ENCODE results near the gene KDM7A.

The KDM7A gene

GRCh38 chr7:140068033-140068432, 108.8 kb downstream of the KDM7A start:
- H3K27me3 Mint-ChIP-seq = no peaks in the 10 kb centered on the region
- peaks cover 23% of the 10 kb centered on the region for H3K9me3 Mint-ChIP-seq
- H3K4me1 Mint-ChIP-seq (ENCODE audit: low read depth) = peaks cover 17% of the 10 kb centered on the region
- DNase-seq = no peak
- H3K27ac Mint-ChIP-seq = no peak overlapping the region
- peaks cover 9% of the 10 kb centered on the region for H3K36me3 Mint-ChIP-seq (ENCODE audit: low read depth)
- no peak overlapping the region for H3K4me3 Mint-ChIP-seq

- Mint-ChIP-seq H3K27ac (no peak overlapping the region), H3K36me3 (ENCODE audit: low read depth) (peaks cover 11% of the 10 kb centered on the region), H3K27me3 (no peaks in the 10 kb centered on the region), H3K4me1 (ENCODE audit: low read depth) (peaks cover 19% of the 10 kb centered on the region), H3K9me3 (peaks cover 23% of the 10 kb centered on the region), H3K4me3 (no peak overlapping the region)
- no peak for DNase-seq
Measured at GRCh38 chr7:140067052-140067451, 109.7 kb downstream of the KDM7A start.

- H3K27me3 Mint-ChIP-seq = no peaks in the 10 kb centered on the region
- H3K4me1 Mint-ChIP-seq (ENCODE audit: low read depth) = peaks cover 50% of the 10 kb centered on the region
- H3K36me3 Mint-ChIP-seq (ENCODE audit: low read depth) = peaks cover 16% of the 10 kb centered on the region
- peaks cover 20% of the 10 kb centered on the region for H3K9me3 Mint-ChIP-seq
- H3K4me3 Mint-ChIP-seq = peak within 1 kb of the TSS; percentile 83
- H3K27ac Mint-ChIP-seq = peak within 1 kb of the TSS; percentile 89
- peak; percentile 89 for DNase-seq
Measured at GRCh38 chr7:140062528-140063299, 114.1 kb downstream of the KDM7A start, which contains the start of gene PARP12. Gene PARP12, minus strand, starts transcription at chr7:140062951. Its CDS starts 104 bp downstream, at chr7:140062847.

GRCh38 chr7:140062118-140062527, 114.7 kb downstream of the KDM7A start:
- Mint-ChIP-seq H3K27me3 (no peaks in the 10 kb centered on the region), H3K4me1 (ENCODE audit: low read depth) (peaks cover 54% of the 10 kb centered on the region), H3K9me3 (peaks cover 16% of the 10 kb centered on the region), H3K36me3 (ENCODE audit: low read depth) (peaks cover 22% of the 10 kb centered on the region), H3K27ac (peak overlapping the region; percentile 89), H3K4me3 (peak overlapping the region; percentile 83)
- no peak for DNase-seq

GRCh38 chr7:140061607-140061930, 115.2 kb downstream of the KDM7A start:
- Mint-ChIP-seq H3K36me3 (ENCODE audit: low read depth) (peaks cover 24% of the 10 kb centered on the region), H3K27ac (peak overlapping the region; percentile 89), H3K4me3 (peak overlapping the region; percentile 83), H3K27me3 (no peaks in the 10 kb centered on the region), H3K9me3 (peaks cover 10% of the 10 kb centered on the region), H3K4me1 (ENCODE audit: low read depth) (peaks cover 59% of the 10 kb centered on the region)
- DNase-seq = no peak

GRCh38 chr7:140060788-140061606, 115.8 kb downstream of the KDM7A start:
- peaks cover 61% of the 10 kb centered on the region for H3K4me1 Mint-ChIP-seq (ENCODE audit: low read depth)

GRCh38 chr7:140060243-140060630, 116.5 kb downstream of the KDM7A start:
- Mint-ChIP-seq H3K4me3 (peak overlapping the region; percentile 83), H3K27me3 (no peaks in the 10 kb centered on the region), H3K36me3 (ENCODE audit: low read depth) (peaks cover 31% of the 10 kb centered on the region), H3K9me3 (no peaks in the 10 kb centered on the region), H3K4me1 (ENCODE audit: low read depth) (peaks cover 64% of the 10 kb centered on the region), H3K27ac (peak overlapping the region; percentile 18)
- no peak for DNase-seq

More at GRCh38 chr7:140060788-140061606, 115.8 kb downstream of the KDM7A start:
- H3K27ac Mint-ChIP-seq = peak overlapping the region; percentile 46
- DNase-seq = no peak
- H3K27me3 Mint-ChIP-seq = no peaks in the 10 kb centered on the region
- H3K4me3 Mint-ChIP-seq = peak overlapping the region; percentile 83
- peaks cover 24% of the 10 kb centered on the region for H3K36me3 Mint-ChIP-seq (ENCODE audit: low read depth)
- H3K9me3 Mint-ChIP-seq = peaks cover 5% of the 10 kb centered on the region

- Mint-ChIP-seq H3K4me1 (ENCODE audit: low read depth) (peaks cover 69% of the 10 kb centered on the region), H3K4me3 (peak overlapping the region; percentile 83)
Measured at GRCh38 chr7:140059273-140060242, 117.2 kb downstream of the KDM7A start.

GRCh38 chr7:140058517-140058916, 118.3 kb downstream of the KDM7A start:
- DNase-seq = no peak
- peaks cover 75% of the 10 kb centered on the region for H3K4me1 Mint-ChIP-seq (ENCODE audit: low read depth)
- peaks cover 47% of the 10 kb centered on the region for H3K36me3 Mint-ChIP-seq (ENCODE audit: low read depth)
- H3K27me3 Mint-ChIP-seq = no peaks in the 10 kb centered on the region
- no peaks in the 10 kb centered on the region for H3K9me3 Mint-ChIP-seq
- H3K4me3 Mint-ChIP-seq = no peak overlapping the region
- no peak overlapping the region for H3K27ac Mint-ChIP-seq

More at GRCh38 chr7:140059273-140060242, 117.2 kb downstream of the KDM7A start:
- peak; percentile 53 for DNase-seq
- Mint-ChIP-seq H3K27ac (peak overlapping the region; percentile 83), H3K36me3 (ENCODE audit: low read depth) (peaks cover 37% of the 10 kb centered on the region), H3K9me3 (no peaks in the 10 kb centered on the region), H3K27me3 (no peaks in the 10 kb centered on the region)

- Mint-ChIP-seq H3K9me3 (no peaks in the 10 kb centered on the region), H3K27me3 (no peaks in the 10 kb centered on the region), H3K27ac (no peak overlapping the region), H3K4me3 (no peak overlapping the region), H3K4me1 (ENCODE audit: low read depth) (peaks cover 77% of the 10 kb centered on the region), H3K36me3 (ENCODE audit: low read depth) (peaks cover 59% of the 10 kb centered on the region)
- DNase-seq = no peak
Measured at GRCh38 chr7:140057143-140057535, 119.6 kb downstream of the KDM7A start.

- H3K36me3 Mint-ChIP-seq (ENCODE audit: low read depth) = peaks cover 64% of the 10 kb centered on the region
Measured at GRCh38 chr7:140056431-140057142, 120.2 kb downstream of the KDM7A start.

GRCh38 chr7:140055833-140056232, 121.0 kb downstream of the KDM7A start:
- Mint-ChIP-seq H3K9me3 (no peaks in the 10 kb centered on the region), H3K27ac (no peak overlapping the region), H3K36me3 (ENCODE audit: low read depth) (peaks cover 67% of the 10 kb centered on the region), H3K4me3 (no peak overlapping the region), H3K4me1 (ENCODE audit: low read depth) (peaks cover 66% of the 10 kb centered on the region), H3K27me3 (no peaks in the 10 kb centered on the region)
- DNase-seq = no peak

More at GRCh38 chr7:140056431-140057142, 120.2 kb downstream of the KDM7A start:
- no peaks in the 10 kb centered on the region for H3K27me3 Mint-ChIP-seq
- H3K27ac Mint-ChIP-seq = peak overlapping the region; percentile 41
- no peaks in the 10 kb centered on the region for H3K9me3 Mint-ChIP-seq
- H3K4me1 Mint-ChIP-seq (ENCODE audit: low read depth) = peaks cover 73% of the 10 kb centered on the region
- DNase-seq = no peak
- no peak overlapping the region for H3K4me3 Mint-ChIP-seq

GRCh38 chr7:140054751-140055150, 122.0 kb downstream of the KDM7A start:
- no peak overlapping the region for H3K27ac Mint-ChIP-seq

More at GRCh38 chr7:140054751-140055150, 122.0 kb downstream of the KDM7A start:
- Mint-ChIP-seq H3K27me3 (no peaks in the 10 kb centered on the region), H3K4me3 (no peak overlapping the region), H3K4me1 (ENCODE audit: low read depth) (peaks cover 57% of the 10 kb centered on the region), H3K36me3 (ENCODE audit: low read depth) (peaks cover 76% of the 10 kb centered on the region), H3K9me3 (no peaks in the 10 kb centered on the region)
- no peak for DNase-seq

Data from activated T-cell treated with anti-CD3 and anti-CD28 coated beads, Interleukin-2, amount 50 U/mL, for 24 hours (primary cell).